Activated T-helper 17 cell treated with anti-CD3 and anti-CD28 coated beads, Interleukin-2, amount 50 U/mL, for 72 hours (primary cell): Measurements from ENCODE around the gene MDGA2. TPM values are rescaled to one million over a fixed set of nuclear protein-coding genes. Genes with fewer than 3 reads are reported as not detected.
"Not testable (repeated sequence)": the region's sequence is repeated elsewhere in the genome, so short reads cannot be mapped to it uniquely, and the experiment has no call there.

Experiments
- ATAC-seq: fragments of 150-1000 bp; cut with Tn5 transposase; replicated peaks from 2 replicates; pipeline ENCODE4 v1.10.0; 2021; ENCODE audit warnings: mild to moderate bottlenecking, moderate library complexity
- H3K27ac Mint-ChIP-seq: one replicate; pipeline ENCODE4 v1.8.0; 2022; ENCODE audit warnings: mixed read lengths
- H3K27me3 Mint-ChIP-seq: one replicate; pipeline ENCODE4 v1.8.0; 2022; ENCODE audit warnings: mixed read lengths
- H3K36me3 Mint-ChIP-seq: one replicate; pipeline ENCODE4 v1.8.0; 2022; ENCODE audit warnings: low read depth, mild to moderate bottlenecking, mixed read lengths
- H3K4me1 Mint-ChIP-seq: one replicate; pipeline ENCODE4 v1.8.0; 2022; ENCODE audit warnings: mixed read lengths
- H3K4me3 Mint-ChIP-seq: one replicate; pipeline ENCODE4 v1.8.0; 2022; ENCODE audit warnings: mild to moderate bottlenecking, mixed read lengths
- H3K9me3 Mint-ChIP-seq: one replicate; pipeline ENCODE4 v1.8.0; 2022; ENCODE audit warnings: mixed read lengths
- total RNA-seq, 2 donors: library from RNA; stranded (reverse); gene quantifications; one replicate each; pipeline ENCODE4 v1.2.3, GENCODE V29; 2022

MDGA2 gene
- total RNA-seq, 2 donors from 2014 or later = not detected

DNA sequence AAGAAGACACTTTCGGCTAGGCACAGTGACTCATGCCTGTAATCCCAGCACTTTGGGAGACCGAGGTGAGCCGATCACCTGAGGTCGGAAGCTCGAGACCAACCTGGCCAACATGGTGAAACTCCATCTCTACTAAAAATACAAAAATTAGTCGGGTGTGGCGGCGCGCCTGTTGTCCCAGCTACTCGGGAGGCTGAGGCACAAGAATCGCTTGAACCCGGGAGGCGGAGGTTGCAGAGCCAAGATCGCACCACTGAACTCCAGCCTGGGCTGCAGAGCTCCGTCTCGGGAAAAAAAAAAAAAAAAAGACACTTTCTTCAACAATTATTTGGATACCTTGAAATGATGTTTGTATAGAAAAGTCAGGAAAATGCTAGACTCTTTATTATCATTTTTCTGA, 393.6 kb downstream of the MDGA2 start:
- not testable (repeated sequence) for H3K27ac Mint-ChIP-seq, H3K36me3 Mint-ChIP-seq, ATAC-seq, H3K4me3 Mint-ChIP-seq, H3K9me3 Mint-ChIP-seq, H3K27me3 Mint-ChIP-seq, H3K4me1 Mint-ChIP-seq

DNA sequence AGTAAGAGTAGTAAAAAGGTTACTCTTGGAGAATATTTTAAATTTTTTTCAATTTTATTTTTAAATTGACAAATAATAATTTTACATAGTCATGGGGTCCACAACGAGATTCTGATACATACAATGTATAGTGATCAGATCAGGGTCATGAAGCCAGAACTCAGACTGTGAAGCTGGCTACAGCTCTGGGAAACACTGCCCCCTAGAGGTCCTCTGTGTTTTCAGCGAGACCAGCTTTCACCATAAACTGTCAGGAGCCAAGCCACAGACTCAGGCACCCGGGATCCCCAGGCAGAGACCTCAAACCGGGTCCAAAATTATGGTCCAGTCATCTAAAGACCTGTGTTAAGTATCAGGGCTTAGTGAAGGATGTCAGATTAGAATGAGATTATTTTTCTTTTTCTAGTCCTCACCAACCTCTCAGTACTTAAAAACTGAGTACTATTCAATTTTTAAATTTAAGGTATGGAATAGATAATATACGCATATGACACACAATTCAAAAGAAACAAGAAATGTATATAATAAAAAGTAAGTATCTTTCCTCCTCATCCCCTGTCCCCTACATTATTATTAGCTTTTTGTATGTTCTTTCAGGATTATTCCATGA, 397.1 kb downstream of the MDGA2 start:
- H3K36me3 Mint-ChIP-seq = no peaks in the 10 kb centered on the region
- H3K27me3 Mint-ChIP-seq = no peaks in the 10 kb centered on the region
- H3K9me3 Mint-ChIP-seq = peaks cover 3% of the 10 kb centered on the region
- no peak overlapping the region for H3K4me3 Mint-ChIP-seq
- ATAC-seq = no peak
- no peak overlapping the region for H3K27ac Mint-ChIP-seq
- H3K4me1 Mint-ChIP-seq = no peaks in the 10 kb centered on the region

DNA sequence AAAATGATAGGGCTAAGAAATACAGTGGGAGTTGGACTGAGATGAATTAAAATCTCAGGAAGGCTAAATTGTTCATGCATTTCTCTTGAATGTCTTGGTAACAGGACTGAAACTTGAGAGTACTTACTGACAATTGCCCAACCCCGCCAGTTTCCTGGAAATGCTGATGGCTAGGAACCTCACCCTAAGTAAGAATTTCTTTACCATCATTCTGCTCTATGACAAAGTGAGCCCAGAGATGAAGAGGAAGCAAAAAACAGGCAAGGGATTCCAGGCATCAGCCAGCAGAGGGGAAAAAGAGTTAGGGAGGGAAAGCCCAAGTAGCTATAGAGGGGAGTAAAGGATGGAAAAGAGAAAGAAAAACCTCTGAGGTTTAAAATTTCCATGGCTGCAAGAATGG, 397.7 kb downstream of the MDGA2 start:
- no peaks in the 10 kb centered on the region for H3K4me1 Mint-ChIP-seq
- no peaks in the 10 kb centered on the region for H3K36me3 Mint-ChIP-seq
- H3K4me3 Mint-ChIP-seq = no peak overlapping the region
- H3K27ac Mint-ChIP-seq = no peak overlapping the region
- H3K9me3 Mint-ChIP-seq = no peaks in the 10 kb centered on the region
- H3K27me3 Mint-ChIP-seq = no peaks in the 10 kb centered on the region
- no peak for ATAC-seq

DNA sequence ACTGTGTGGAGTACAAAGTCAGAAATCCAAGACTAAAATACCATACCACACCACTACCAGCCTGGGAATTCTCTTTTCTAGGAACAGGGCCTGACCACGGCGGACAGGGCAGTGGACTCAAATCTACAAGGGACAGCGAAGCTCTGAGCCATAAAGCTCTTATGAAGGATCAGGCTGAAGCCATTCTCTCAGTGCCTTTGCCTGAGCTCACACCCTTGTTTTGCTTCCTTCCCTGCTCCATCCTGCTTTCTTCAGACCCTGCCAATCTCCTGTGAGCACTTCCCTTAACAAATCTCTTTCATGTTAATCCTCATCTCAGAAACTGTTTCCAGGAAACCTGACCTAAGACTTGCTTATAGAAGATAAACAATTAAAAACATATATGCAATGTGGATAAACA, 398.5 kb downstream of the MDGA2 start:
- Mint-ChIP-seq H3K9me3 (no peaks in the 10 kb centered on the region), H3K4me1 (no peaks in the 10 kb centered on the region), H3K36me3 (no peaks in the 10 kb centered on the region), H3K27ac (no peak overlapping the region), H3K4me3 (no peak overlapping the region), H3K27me3 (no peaks in the 10 kb centered on the region)
- no peak for ATAC-seq

DNA sequence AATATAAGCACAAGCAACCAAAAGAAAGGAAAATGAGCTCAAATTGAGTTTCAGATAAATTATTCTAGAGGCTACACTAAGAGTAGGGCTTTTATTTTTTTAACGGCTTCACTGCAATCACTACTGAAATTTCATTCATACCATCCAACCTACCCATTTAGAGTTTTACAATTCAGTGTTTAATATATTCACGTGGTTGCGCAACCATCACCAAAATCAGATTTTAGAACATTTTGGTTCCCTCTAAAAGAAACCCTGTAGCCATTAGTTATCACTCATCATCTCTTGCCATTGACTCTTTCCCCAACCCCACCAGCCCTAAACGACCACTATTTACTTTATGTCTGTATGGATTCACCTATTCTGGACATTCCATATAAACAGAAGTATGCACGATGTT, 401.5 kb downstream of the MDGA2 start:
- H3K4me1 Mint-ChIP-seq = no peaks in the 10 kb centered on the region
- ATAC-seq = no peak
- H3K9me3 Mint-ChIP-seq = peaks cover 3% of the 10 kb centered on the region
- H3K27ac Mint-ChIP-seq = no peak overlapping the region
- no peaks in the 10 kb centered on the region for H3K36me3 Mint-ChIP-seq
- H3K27me3 Mint-ChIP-seq = no peaks in the 10 kb centered on the region
- no peak overlapping the region for H3K4me3 Mint-ChIP-seq

DNA sequence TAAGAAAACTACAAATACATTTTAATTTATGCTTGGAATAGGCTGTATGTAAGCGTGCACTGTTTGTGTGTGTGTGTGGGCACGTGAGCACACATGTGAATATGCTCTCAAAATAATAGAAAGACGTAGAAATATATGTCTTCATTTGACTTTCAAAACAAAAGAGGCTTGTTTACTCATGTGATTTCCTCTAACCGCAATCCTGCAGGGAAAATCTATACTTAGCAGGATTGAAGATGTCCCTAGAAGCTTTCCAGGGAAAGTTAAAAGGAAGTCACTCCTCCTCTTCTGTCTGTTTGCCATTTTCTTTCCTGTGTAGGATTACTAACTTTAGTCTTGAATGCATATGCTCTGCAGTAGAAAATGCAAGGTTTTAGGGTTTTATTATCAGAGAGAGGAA, 404.7 kb downstream of the MDGA2 start:
- ATAC-seq = no peak
- no peaks in the 10 kb centered on the region for H3K36me3 Mint-ChIP-seq
- H3K4me1 Mint-ChIP-seq = no peaks in the 10 kb centered on the region
- H3K27me3 Mint-ChIP-seq = no peaks in the 10 kb centered on the region
- no peak overlapping the region for H3K27ac Mint-ChIP-seq
- H3K4me3 Mint-ChIP-seq = no peak overlapping the region
- peaks cover 14% of the 10 kb centered on the region for H3K9me3 Mint-ChIP-seq

DNA sequence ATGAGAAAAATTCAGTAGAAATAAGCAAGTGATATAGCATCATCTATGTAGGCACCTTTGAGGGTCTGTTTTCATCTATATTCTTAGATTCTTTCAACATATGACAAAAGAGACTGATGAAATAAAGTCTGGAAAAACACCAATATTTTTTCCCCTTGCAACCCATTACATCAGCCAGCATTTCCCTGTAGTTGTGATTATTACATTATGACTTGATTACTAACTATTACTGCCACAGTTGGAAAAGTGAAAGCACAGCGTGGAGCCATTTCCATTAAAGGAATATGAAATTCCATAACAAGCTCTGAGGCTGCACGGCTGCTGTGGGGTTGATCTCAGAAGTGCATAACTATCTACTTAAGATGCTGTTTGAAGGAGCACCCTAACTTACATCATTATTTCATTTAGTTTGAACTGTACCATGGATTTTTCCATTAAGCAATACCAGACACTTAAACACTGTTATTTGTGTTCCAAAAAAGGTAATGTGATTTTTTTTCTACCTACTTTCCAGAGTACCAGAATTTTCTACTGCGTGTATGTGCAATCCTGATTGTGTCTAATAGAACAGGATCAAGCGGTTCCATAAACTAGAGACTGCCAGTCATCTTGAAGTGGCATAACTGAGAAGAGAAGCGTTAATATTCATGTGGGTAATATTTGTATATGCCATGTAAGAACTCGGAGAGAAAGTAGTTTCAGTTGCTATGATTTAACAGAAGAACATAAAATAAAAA, 405.5 kb downstream of the MDGA2 start:
- Mint-ChIP-seq H3K4me3 (no peak overlapping the region), H3K36me3 (no peaks in the 10 kb centered on the region), H3K9me3 (peaks cover 14% of the 10 kb centered on the region), H3K27me3 (no peaks in the 10 kb centered on the region), H3K27ac (no peak overlapping the region), H3K4me1 (no peaks in the 10 kb centered on the region)
- no peak for ATAC-seq

DNA sequence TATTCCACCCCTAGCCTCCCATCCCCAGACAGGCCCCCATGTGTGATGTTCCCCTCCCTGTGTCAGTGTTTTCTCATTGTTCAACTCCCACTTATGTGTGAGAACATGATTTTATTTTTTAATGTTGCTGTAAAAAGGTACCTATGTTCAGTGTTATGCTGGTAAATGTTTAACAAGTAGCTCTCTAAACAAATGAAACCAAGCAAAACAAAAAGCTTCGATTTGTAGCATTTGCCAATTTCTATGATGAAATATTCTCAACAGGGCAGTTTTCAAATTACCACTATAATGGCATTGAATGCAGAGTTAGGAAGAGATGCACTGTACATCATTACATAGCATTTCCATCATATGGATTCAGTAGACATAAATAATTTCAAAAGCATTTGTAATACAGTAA, 410.6 kb downstream of the MDGA2 start:
- ATAC-seq = no peak
- Mint-ChIP-seq H3K36me3 (no peaks in the 10 kb centered on the region), H3K9me3 (peaks cover 11% of the 10 kb centered on the region), H3K4me3 (no peak overlapping the region), H3K27me3 (no peaks in the 10 kb centered on the region), H3K27ac (no peak overlapping the region), H3K4me1 (no peaks in the 10 kb centered on the region)

DNA sequence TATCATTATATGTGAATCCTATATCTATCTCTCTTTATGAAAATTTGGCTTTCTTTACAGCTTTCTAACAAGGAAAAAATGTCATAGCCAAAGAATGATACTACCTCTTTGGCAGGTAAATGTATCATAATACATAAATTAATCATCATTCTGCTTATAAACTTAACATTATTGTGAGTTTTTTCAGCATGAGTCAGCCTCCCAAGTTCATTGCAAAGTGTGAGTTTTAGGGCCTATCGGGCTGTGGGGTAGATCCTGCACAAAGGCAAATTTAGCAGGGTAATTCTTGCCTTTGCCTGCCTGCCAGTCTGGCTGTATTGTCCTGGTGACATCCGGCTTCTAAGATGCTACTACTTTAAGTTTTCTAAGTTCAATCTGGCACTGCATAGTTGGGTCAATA, 412.6 kb downstream of the MDGA2 start:
- Mint-ChIP-seq H3K27me3 (no peaks in the 10 kb centered on the region), H3K4me1 (no peaks in the 10 kb centered on the region), H3K4me3 (no peak overlapping the region), H3K36me3 (no peaks in the 10 kb centered on the region), H3K27ac (no peak overlapping the region), H3K9me3 (peaks cover 16% of the 10 kb centered on the region)
- ATAC-seq = no peak

DNA sequence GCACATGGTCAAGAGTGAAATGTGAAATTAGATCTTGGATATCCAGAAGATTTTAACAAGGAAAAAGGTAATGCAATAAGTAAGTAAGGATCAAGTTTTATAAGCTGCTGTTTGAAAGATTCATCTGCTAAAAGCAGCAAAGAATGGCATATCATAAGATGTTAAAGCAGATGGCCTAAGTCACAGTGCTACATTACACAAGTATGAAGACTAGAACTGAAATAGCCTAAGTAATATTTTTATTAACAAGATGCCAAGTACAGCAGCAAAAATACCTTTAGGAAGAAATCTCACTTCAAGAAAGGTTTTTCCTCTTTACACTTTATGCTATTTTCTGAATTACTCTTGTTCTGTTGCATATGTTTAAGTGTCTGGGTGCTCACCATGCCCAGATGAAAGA, 414.1 kb downstream of the MDGA2 start:
- Mint-ChIP-seq H3K27me3 (no peaks in the 10 kb centered on the region), H3K4me3 (no peak overlapping the region), H3K27ac (no peak overlapping the region), H3K36me3 (no peaks in the 10 kb centered on the region), H3K9me3 (peaks cover 15% of the 10 kb centered on the region), H3K4me1 (no peaks in the 10 kb centered on the region)
- no peak for ATAC-seq

DNA sequence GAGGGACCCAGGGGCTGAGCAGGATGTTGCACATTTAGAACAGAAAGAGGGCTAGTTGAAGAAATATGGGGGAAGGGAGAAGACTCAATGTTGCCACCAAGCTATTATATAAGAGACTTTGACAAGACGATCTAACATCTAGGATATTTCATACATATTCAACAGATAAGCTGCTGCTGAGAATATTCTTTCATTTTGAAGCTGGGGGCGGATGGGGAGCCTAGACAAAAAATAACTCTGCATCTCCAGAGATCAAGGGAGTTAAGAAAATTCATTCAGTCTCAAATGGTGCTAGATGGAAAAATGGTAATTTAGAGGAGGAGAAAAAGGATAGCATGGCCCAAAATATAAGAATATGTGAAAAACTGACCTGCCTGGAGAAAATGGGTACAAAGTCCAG, 415.6 kb downstream of the MDGA2 start:
- no peaks in the 10 kb centered on the region for H3K4me1 Mint-ChIP-seq
- no peaks in the 10 kb centered on the region for H3K36me3 Mint-ChIP-seq
- H3K27ac Mint-ChIP-seq = no peak overlapping the region
- no peak for ATAC-seq
- peaks cover 12% of the 10 kb centered on the region for H3K9me3 Mint-ChIP-seq
- H3K27me3 Mint-ChIP-seq = no peaks in the 10 kb centered on the region
- H3K4me3 Mint-ChIP-seq = no peak overlapping the region

DNA sequence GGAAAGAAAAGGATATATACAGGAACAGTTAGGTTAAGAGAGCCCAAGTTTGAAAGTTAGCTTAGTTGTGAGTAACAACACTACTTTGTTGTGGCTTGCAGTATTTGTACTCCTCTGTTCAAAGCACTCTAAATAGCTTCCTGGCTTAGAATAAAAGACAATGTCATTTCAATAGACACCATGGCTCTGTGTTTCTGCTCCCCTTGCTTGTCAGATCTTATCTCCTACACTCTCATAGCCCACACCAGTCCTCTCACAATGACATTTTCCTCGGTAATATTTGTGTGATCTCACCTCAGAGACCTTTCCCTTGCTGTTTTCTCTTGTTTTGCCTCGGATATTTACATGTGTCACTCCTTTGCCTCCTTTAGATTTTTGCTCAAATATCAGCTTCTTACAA, 418.4 kb downstream of the MDGA2 start:
- ATAC-seq = no peak
- H3K4me1 Mint-ChIP-seq = no peaks in the 10 kb centered on the region
- H3K27me3 Mint-ChIP-seq = no peaks in the 10 kb centered on the region
- H3K4me3 Mint-ChIP-seq = no peak overlapping the region
- no peak overlapping the region for H3K27ac Mint-ChIP-seq
- H3K36me3 Mint-ChIP-seq = no peaks in the 10 kb centered on the region
- H3K9me3 Mint-ChIP-seq = peaks cover 21% of the 10 kb centered on the region

DNA sequence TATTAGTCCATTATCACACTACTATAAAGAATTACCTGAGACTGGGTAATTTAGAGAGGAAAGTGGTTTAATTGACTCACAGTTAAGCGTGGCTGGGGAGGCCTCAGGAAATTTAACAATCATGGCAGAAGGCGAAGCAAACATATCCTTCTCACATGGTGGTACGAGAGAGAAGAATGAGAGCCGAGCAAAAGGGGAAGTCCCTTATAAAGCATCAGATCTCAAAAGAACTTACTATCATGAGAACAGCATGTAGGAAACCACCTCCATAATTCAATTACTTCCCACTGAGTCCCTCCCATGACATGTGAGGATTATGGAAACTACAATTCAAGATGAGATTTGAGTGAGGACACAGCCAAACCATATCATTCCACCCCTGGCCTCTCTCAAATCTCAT, 422.6 kb downstream of the MDGA2 start:
- Mint-ChIP-seq H3K9me3 (peaks cover 20% of the 10 kb centered on the region), H3K4me1 (no peaks in the 10 kb centered on the region), H3K27me3 (no peaks in the 10 kb centered on the region), H3K27ac (no peak overlapping the region), H3K4me3 (no peak overlapping the region), H3K36me3 (no peaks in the 10 kb centered on the region)
- ATAC-seq = no peak

DNA sequence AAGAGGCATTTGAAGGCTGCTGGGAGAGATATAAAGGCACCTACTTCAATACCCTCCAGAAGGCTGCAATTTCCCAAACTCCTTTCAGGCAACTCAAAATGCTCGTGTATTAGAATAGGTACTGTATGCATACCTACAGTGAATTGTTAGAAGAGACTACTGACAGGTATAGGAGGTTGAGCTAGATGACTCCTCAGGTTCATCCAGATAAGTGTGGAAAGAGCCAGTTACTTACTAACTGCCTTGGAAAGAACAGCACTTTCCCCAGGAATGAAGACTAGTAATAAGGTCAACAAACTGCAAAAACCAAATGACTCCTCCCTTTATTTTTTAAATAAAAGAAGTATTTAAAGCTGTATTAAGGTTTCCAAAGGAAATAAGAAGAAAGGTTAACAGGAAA, 429.0 kb downstream of the MDGA2 start:
- no peaks in the 10 kb centered on the region for H3K27me3 Mint-ChIP-seq
- no peak overlapping the region for H3K27ac Mint-ChIP-seq
- H3K4me1 Mint-ChIP-seq = no peaks in the 10 kb centered on the region
- H3K9me3 Mint-ChIP-seq = peaks cover 17% of the 10 kb centered on the region
- no peaks in the 10 kb centered on the region for H3K36me3 Mint-ChIP-seq
- H3K4me3 Mint-ChIP-seq = no peak overlapping the region
- ATAC-seq = no peak

DNA sequence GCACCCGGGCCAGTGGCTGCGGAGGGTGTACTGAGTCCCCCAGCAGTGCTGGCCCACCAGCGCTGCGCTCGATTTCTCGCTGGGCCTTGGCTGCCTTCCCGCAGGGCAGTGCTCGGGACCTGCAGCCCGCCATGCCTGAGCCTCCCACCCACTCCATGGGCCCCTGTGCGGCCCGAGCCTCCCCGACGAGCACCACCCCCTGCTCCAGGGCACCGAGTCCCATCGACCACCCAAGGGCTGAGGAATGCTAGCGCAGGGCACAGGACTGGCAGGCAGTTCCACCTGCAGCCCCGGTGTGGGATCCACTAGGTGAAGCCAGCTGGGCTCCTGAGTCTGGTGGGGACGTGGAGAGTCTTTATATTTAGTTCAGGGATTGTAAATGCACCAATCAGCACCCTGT, 432.8 kb downstream of the MDGA2 start:
- H3K27me3 Mint-ChIP-seq, H3K4me1 Mint-ChIP-seq, ATAC-seq, H3K36me3 Mint-ChIP-seq, H3K4me3 Mint-ChIP-seq, H3K27ac Mint-ChIP-seq: not testable (repeated sequence)
- peaks cover 12% of the 10 kb centered on the region for H3K9me3 Mint-ChIP-seq
